H54 (cell line): Measurements from ENCODE around the gene PRR16.

Source experiments
- DNase-seq: peaks from one replicate; pipeline ENCODE4 v3.0.0; 2011; ENCODE audit warnings: low spot score, mixed read lengths; ENCODE audit not compliant: insufficient read length
- FAIRE-seq: peaks from 3 replicates; lab custom pipeline; 2011; peaks lifted over from hg19 to GRCh38; lab: Jason Lieb, UNC
- POLR2A ChIP-seq: IDR thresholded peaks from 2 replicates; pipeline ENCODE4 v1.6.1; 2011; ENCODE audit warnings: low read depth, mild to moderate bottlenecking, low read length

PRR16 gene

GRCh38 chr5:120638449-120638848, 174.3 kb downstream of the PRR16 start:
- FAIRE-seq (no peak), DNase-seq (no peak)
- no peak for TF ChIP-seq POLR2A

- TF ChIP-seq POLR2A: no peak
- FAIRE-seq: no peak
- no peak for DNase-seq
Measured at GRCh38 chr5:120640778-120641177, 176.7 kb downstream of the PRR16 start.

- no peak for FAIRE-seq
- TF ChIP-seq POLR2A: no peak
- DNase-seq: no peak
Measured at GRCh38 chr5:120644516-120644915, 180.4 kb downstream of the PRR16 start.

GRCh38 chr5:120655828-120656435, 191.8 kb downstream of the PRR16 start:
- peak; percentile 65 for FAIRE-seq
- TF ChIP-seq POLR2A: no peak
- no peak for DNase-seq

- DNase-seq: no peak
- no peak for TF ChIP-seq POLR2A
- no peak for FAIRE-seq
Measured at GRCh38 chr5:120657104-120657503, 193.0 kb downstream of the PRR16 start.

- FAIRE-seq (no peak), DNase-seq (no peak)
- no peak for TF ChIP-seq POLR2A
Measured at GRCh38 chr5:120677481-120677880, 213.4 kb downstream of the PRR16 start.

GRCh38 chr5:120678279-120678678, 214.2 kb downstream of the PRR16 start:
- TF ChIP-seq POLR2A: no peak
- DNase-seq: no peak
- peak; percentile 43 for FAIRE-seq

GRCh38 chr5:120682851-120683250, 218.8 kb downstream of the PRR16 start:
- FAIRE-seq (no peak), DNase-seq (no peak)
- TF ChIP-seq POLR2A: no peak

- FAIRE-seq (no peak), DNase-seq (no peak)
- no peak for TF ChIP-seq POLR2A
Measured at GRCh38 chr5:120683580-120683979, 219.5 kb downstream of the PRR16 start.

GRCh38 chr5:120684213-120684612, 220.1 kb downstream of the PRR16 start:
- FAIRE-seq (no peak), DNase-seq (no peak)
- no peak for TF ChIP-seq POLR2A

- FAIRE-seq: peak; percentile 15
- TF ChIP-seq POLR2A: no peak
- no peak for DNase-seq
Measured at GRCh38 chr5:120684749-120685415, 220.8 kb downstream of the PRR16 start.

- peak; percentile 77 for FAIRE-seq
- no peak for TF ChIP-seq POLR2A
- no peak for DNase-seq
Measured at GRCh38 chr5:120690621-120691407, 226.7 kb downstream of the PRR16 start.

- FAIRE-seq (no peak), DNase-seq (no peak)
- no peak for TF ChIP-seq POLR2A
Measured at GRCh38 chr5:120692325-120692724, 228.2 kb downstream of the PRR16 start.

- no peak for DNase-seq
- FAIRE-seq: no peak
Measured at GRCh38 chr5:120695368-120695880, 231.3 kb downstream of the PRR16 start.

More at GRCh38 chr5:120695368-120695880, 231.3 kb downstream of the PRR16 start:
- TF ChIP-seq POLR2A: no peak
